Activated T-cell treated with anti-CD3 and anti-CD28 coated beads for 48 hours (primary cell): ENCODE results near the gene MRPL32.

ENCODE experiments used
- DNase-seq: peaks from one replicate; pipeline ENCODE4 v3.0.0-alpha.2; 2020; ENCODE audit warnings: low read depth

MRPL32 gene

DNA sequence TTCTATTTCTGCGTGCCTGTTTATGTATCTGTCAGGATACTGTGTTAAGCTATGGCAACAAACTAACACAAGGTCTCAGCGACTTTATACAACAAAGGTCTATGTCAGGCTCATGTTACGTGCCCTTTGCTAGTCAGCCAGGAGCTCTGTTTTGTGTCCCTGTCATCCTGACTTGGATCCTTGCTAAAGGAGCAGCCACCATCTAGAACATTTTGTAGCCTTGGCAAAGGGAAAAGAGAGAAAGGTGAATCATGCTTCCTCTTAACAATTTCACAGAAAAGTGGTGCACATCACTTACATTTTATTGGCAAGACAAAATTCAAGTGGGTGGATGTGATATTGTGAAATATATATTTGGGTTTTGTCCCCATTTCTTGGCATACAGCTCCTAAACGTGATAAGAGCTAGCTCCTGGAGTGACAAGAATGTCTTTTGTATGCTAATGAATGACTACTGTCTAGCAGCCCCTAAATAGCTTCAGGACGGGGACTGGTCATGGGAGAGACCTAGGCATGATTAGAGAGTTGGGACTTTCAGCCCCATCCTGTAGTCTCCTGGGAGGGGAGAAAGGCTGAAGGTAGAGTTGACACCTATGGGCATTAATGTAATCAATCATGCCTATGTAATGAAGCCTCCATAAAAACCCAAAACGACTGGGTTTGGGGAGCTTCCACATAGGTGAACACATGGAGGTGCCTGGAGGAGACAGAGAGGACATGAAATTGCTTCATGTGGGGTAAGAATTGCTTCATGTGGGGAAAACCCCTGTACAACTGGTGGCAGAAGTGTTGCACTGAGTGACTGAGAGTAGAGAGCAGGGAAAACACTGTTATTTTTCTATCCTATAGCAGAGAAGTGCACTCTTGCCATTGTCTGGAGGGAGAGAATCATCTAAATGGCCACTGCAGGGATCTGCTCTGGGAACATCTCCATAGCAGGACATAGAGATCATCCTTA lies 33.0 kb downstream of the MRPL32 start:
- no peak for DNase-seq

DNA sequence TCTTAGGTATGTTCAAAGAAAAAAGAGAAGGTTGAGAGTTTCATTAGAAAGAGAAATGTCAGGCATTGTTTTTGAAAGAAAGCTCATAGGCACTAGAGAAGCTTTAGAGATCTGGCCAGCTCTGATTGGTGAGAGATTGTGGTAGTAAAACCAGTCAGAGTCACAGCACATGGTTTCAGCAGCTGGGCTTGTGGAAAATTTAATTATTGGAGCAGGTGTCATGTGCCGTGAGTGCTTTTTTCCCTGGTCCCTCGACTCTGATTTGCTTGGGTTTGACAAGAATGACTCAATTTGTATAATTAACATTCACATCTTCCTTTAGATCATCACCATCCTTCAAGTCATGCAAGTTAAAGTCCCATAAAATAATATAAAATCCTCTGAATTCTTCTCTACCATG lies 35.2 kb downstream of the MRPL32 start:
- DNase-seq: no peak

DNA sequence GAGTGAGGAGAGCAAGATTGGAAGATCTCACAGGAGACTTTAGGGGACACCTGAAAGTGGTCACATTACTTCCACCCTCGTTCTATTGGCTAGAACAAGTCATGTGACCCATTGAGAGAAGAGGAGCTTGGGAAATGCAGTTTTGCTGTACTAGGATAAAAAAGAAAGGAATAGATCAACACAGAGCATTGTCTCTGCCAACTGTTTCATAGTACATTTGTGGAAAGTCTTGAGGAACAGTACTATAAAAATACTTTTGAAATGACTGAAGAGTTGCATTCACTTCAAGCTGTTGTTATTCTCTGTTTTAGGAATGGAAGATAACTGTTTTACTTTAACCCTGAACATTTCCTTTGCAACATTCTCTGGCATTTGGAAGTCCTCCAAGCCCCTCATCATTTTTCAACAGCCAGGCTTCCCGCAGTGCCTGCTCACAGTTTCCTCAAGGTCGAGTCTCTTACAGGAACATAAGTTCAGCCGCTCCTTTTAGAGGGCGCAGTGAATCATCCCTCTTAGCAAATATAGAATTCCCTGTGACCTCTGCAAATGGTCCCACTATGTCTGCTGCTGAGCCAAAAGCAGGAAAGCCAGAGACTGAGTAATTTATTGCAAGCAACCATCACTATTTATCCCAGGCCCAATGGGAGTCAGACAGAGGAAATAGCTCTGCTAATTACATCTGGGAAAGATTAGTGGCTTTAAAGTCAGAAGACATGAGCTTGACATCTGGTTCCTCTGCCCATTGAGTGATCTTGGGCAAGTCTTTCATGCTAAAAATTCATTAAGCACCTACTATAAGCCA lies 40.7 kb downstream of the MRPL32 start:
- no peak for DNase-seq

DNA sequence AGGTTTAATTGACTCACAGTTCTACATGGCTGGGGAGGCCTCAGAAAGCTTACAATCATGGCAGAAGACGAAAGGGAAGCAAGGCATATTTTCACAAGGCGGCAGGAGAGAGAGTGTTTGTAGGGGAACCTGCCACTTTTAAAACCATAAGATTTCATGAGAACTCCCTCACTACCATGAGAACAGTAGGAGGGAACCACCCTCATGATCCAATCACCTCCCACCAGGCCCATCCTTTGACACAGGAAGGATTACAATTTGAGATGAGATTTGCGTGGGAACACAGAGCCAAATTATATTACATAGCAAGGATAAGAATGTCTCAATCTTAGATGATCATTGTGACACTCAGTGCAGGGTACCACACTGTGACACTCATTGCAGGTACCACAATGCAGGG lies 44.2 kb downstream of the MRPL32 start:
- no peak for DNase-seq

DNA sequence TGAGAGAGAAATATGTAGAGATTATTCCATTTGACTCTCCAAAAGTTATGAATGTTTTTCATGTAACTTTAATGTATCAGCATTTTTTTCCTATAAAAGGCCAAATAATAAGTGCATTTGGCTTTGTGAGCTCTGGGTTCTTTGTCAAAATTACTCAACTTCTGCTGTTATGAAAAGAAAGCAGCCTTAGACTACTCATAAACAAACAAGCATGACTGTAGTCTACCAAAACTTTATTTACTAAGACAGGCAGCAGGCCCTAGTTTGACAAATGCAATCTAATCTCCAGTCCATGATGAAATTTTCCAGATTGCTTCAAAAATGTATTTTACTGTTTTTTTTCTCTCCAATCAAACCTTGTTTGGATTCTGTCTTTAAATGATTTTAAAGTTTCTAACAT lies 46.3 kb downstream of the MRPL32 start:
- DNase-seq: no peak

DNA sequence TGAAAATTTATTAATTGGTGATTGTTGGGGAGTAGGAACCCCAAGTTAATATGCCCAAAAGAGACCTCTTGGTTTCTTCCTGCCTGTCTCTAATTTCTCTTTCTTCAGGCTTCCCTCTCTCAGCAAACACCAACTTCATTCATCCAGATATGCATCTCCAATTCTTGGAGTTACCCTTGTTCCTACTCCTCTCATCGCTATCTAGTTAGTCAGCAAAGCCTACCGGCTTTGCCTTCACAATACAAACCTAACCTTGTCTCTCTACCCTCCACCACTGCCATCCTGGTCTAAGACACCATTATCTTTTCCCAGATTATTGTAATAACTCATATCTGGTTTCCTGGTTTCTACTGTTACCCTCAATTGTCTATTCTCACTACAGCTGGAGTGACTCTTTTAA lies 47.9 kb downstream of the MRPL32 start:
- DNase-seq: no peak

DNA sequence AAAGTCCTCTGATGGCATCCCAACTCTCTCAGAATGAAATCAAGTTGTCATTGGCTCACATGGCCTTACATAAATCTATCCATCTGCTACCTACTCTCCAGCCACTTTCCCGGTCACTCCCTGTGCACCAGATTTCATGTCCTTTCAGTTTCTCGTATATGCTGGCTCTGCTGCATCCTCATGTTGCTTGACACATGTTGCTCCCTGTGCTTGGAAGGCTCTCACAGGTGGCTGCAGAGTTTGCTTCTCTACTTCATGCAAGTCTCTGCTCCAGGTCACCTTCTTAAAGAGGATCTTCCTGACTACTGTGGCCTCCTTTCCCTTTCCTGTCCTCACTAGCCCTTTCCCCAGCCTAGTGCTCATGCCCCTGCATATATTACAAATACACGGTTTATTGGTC lies 48.3 kb downstream of the MRPL32 start:
- no peak for DNase-seq

DNA sequence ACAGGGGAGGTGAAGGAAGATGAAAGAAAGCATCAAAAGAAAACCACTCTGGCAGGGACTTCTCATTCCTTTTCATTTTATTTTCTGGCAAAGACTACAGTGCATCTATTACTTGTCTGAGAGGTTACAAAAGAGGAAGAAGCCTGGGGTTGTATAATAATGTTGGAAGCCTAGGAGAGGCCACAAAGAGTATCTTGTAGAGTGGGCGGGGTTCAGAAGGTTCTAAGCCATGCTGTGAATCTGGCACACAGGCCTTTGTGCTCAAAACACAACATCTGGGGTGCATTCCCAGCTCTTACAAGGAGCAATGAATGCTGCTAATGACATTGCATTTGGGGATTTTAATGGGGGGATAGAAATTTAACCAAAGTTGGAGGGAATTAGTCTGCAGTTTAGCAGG lies 49.4 kb downstream of the MRPL32 start:
- no peak for DNase-seq

DNA sequence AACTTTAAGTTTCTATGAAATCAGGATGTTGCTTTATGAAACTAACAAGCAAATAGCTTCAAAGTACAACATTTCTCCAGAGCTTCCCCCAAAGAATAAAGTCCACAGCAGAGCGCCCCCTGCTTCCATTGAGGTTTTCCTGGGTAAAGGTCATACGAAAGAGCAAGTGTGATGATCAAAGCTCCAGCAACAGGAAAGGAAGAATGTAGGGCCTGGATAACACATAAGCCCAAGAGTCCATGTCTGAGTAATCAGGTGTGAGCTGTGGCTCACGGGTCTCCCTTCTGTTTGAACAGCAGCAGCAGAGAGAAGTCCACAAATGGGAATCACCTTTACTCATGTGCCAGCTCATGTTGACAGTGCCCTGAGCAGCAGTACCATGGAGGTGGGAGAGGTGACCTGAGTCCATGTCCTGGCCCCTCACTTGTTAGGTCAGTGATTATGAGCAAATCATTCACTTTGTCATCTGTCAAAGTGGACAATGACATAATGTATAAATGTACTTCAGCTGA lies 50.5 kb downstream of the MRPL32 start:
- DNase-seq: no peak

DNA sequence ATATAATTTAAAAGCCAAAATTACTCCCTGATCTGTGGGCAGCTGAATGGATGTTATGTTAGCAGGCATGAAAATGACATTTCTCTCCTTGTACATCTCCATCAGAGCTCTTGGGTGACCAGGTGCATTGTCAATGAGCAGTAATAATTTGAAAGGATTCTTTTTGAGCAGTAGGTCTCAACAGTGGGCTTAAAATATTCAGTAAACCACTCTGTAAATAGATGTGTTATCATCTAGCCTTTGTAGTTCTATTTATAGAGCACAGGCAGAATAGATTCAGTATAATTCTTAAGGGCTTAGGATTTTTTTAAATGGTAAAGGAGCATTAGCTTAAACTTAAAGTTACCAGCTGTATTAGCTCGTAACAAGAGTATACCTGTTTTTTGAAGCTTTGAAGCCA lies 52.0 kb downstream of the MRPL32 start:
- no peak for DNase-seq

DNA sequence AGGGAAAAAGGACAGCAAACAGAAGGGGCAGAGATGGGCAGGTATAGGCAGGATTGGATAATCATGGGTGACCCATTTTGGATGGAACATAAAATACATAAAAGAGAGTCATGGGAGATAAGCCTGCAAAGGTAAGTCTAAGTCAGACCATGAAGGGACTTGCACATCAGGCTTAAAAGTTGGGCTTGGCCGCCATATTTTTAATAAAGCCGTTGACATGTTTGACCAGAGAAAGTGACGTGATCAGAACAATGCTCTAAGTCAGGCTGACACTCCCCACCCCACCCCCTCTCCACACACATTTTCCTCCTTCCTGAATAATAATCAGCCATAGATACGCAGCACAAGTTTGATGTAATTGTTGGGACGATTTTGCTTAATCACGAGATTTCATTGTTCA lies 54.0 kb downstream of the MRPL32 start:
- DNase-seq: no peak

DNA sequence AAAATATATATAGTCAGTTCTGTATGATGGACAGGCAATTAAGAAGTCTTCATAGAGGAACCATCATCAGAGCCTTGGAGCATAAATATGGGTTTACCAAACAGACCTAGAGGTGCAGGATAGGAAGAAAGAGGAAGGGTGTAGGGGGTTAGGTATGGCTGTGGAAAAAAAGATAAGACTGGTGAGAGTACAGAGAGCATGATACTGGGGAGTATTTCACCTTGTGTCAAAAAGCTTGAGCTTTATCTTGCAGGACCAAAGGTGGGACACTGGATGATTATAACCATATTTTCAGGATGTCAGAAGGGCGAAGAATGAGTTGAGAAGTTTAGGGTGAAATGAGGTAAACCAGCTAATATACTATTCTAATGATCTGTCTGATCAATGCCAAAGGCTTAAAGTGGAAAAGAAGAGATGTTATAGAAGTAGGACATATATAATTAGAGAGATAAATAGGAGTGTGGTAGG lies 54.6 kb downstream of the MRPL32 start:
- DNase-seq: no peak
